IPS-18a (cell line): ENCODE data around the gene RNF26.

Experiments
- H3K27ac ChIP-seq: one replicate; pipeline ENCODE4 v1.5.1; 2013; ENCODE audit warnings: low read length
- H3K27me3 ChIP-seq: one replicate; pipeline ENCODE4 v1.6.1; 2013; ENCODE audit warnings: mild to moderate bottlenecking, low read length; ENCODE audit not compliant: control insufficient read depth, insufficient read depth
- H3K36me3 ChIP-seq: one replicate; pipeline ENCODE4 v1.6.1; 2013; ENCODE audit warnings: low read depth, low read length; ENCODE audit not compliant: control insufficient read depth
- H3K4me1 ChIP-seq: one replicate; pipeline ENCODE4 v1.6.1; 2013; ENCODE audit warnings: low read depth, low read length; ENCODE audit not compliant: control insufficient read depth
- H3K4me3 ChIP-seq: one replicate; pipeline ENCODE4 v1.5.1; 2013; ENCODE audit warnings: low read length
- H3K9ac ChIP-seq: one replicate; pipeline ENCODE4 v1.6.1; 2013; ENCODE audit warnings: mild to moderate bottlenecking, low read length, moderate library complexity
- H3K9me3 ChIP-seq: one replicate; pipeline ENCODE4 v1.6.1; 2013; ENCODE audit warnings: low read depth, low read length; ENCODE audit not compliant: control insufficient read depth

Gene RNF26

GRCh38 chr11:119347940-119348605 is 13.7 kb downstream of the RNF26 start:
- no peak overlapping the region for H3K4me3 ChIP-seq
- H3K9ac ChIP-seq, result no peak overlapping the region
- H3K27ac ChIP-seq, result no peak overlapping the region
- no peaks in the 10 kb centered on the region for H3K9me3 ChIP-seq
- no peaks in the 10 kb centered on the region for H3K4me1 ChIP-seq
- H3K36me3 ChIP-seq, result no peaks in the 10 kb centered on the region
- no peaks in the 10 kb centered on the region for H3K27me3 ChIP-seq

GRCh38 chr11:119350302-119350701 is 16.0 kb downstream of the RNF26 start:
- H3K27ac ChIP-seq, result no peak overlapping the region
- no peaks in the 10 kb centered on the region for H3K9me3 ChIP-seq
- no peak overlapping the region for H3K4me3 ChIP-seq
- H3K27me3 ChIP-seq, result peaks cover 3% of the 10 kb centered on the region
- no peaks in the 10 kb centered on the region for H3K36me3 ChIP-seq
- H3K4me1 ChIP-seq, result no peaks in the 10 kb centered on the region
- H3K9ac ChIP-seq, result no peak overlapping the region

GRCh38 chr11:119351232-119351631 is 16.9 kb downstream of the RNF26 start:
- Histone ChIP-seq H3K27me3 (peaks cover 12% of the 10 kb centered on the region), H3K36me3 (no peaks in the 10 kb centered on the region), H3K9ac (no peak overlapping the region), H3K4me1 (peaks cover 8% of the 10 kb centered on the region), H3K4me3 (no peak overlapping the region), H3K27ac (no peak overlapping the region), H3K9me3 (no peaks in the 10 kb centered on the region)

DNA sequence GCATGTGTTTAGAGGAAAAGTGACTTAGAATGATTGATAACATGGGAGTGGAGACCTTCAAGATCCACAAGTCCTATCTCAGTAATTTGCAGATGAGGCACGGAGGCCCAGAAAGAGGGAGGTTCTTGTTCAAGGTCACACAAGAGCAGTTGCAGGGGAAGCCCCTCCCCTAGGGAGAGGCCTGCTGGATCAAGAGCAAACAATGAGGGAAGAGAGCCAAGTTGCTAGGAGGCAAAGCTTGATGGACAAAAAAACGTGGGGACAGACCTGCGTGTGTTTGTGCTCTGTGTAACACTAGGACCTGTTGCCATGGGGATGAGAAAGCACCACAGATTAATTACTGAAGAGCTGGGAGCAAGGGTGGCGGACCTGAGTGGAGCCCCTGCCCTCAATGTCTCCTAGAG is 18.5 kb downstream of the RNF26 start:
- H3K9me3 ChIP-seq, result no peaks in the 10 kb centered on the region
- no peak overlapping the region for H3K27ac ChIP-seq
- no peak overlapping the region for H3K4me3 ChIP-seq
- H3K9ac ChIP-seq, result no peak overlapping the region
- peaks cover 12% of the 10 kb centered on the region for H3K27me3 ChIP-seq
- H3K36me3 ChIP-seq, result no peaks in the 10 kb centered on the region
- H3K4me1 ChIP-seq, result peaks cover 8% of the 10 kb centered on the region

DNA sequence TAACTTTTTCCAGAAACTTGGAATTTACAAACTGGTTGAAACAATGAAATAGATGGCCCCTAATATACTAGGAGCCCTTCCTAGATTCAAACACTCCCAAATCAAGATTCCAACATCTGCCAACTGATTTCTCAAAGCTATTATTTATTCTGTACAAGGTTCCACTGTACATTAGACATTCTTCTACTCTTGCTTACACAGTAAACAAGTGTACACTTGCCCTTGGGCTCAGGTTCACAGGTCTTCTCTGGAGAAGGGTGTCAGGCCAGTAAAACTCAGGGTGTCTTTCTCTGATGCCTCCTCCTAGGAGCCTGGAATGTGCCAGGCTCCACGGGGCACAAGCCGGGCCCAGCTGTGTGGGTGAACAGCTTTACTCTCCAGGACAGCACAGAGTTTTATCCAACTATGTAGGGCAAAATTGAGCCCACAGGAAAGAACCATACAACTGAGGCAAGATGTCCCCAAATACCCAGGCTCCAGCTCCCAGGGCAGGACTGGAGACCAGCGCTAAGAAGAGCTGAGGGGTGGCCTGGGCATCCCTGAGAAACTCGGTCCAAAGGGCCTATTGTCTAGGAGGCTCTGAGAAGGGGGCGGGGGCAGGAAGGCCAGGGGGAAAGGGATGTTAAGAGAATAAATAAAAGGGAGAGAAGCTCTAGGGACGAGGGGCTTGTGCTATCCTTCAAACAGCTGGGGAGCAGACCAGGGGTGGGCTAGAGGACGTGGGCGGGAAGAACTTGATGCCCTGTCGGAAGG is 20.9 kb downstream of the RNF26 start:
- Histone ChIP-seq H3K27ac (no peak overlapping the region), H3K4me3 (no peak overlapping the region), H3K36me3 (no peaks in the 10 kb centered on the region), H3K4me1 (peaks cover 8% of the 10 kb centered on the region), H3K9ac (no peak overlapping the region), H3K27me3 (peaks cover 12% of the 10 kb centered on the region), H3K9me3 (no peaks in the 10 kb centered on the region)

GRCh38 chr11:119356349-119357031 is 22.2 kb downstream of the RNF26 start:
- H3K27me3 ChIP-seq, result peaks cover 13% of the 10 kb centered on the region
- H3K36me3 ChIP-seq, result no peaks in the 10 kb centered on the region
- peaks cover 18% of the 10 kb centered on the region for H3K4me1 ChIP-seq
- no peaks in the 10 kb centered on the region for H3K9me3 ChIP-seq
- H3K4me3 ChIP-seq, result peak overlapping the region; percentile 75
- H3K27ac ChIP-seq, result peak overlapping the region; percentile 63
- H3K9ac ChIP-seq, result no peak overlapping the region

DNA sequence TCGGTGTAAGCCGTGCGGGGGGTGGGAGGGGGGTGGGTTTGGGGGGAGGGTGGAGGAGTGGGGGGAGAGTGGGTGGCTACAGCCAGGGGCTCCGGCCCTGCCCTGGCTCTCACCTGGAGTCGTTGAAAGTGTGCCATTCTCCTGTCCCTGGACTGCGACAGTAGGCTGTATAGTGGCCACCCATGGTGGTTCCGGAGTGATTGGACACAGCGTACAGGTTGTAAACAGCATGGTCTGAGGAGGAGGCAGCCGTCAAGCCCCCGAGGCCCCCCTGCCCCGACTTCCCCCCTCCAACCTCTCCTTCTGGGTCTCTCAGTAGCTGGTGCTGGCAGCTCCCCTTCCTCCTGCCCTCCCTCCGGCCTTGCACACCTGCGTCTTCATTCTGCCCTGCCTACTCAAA is 22.7 kb downstream of the RNF26 start:
- Histone ChIP-seq H3K9me3 (no peaks in the 10 kb centered on the region), H3K27ac (no peak overlapping the region), H3K4me3 (no peak overlapping the region), H3K36me3 (no peaks in the 10 kb centered on the region), H3K27me3 (peaks cover 19% of the 10 kb centered on the region), H3K4me1 (peaks cover 24% of the 10 kb centered on the region), H3K9ac (no peak overlapping the region)

DNA sequence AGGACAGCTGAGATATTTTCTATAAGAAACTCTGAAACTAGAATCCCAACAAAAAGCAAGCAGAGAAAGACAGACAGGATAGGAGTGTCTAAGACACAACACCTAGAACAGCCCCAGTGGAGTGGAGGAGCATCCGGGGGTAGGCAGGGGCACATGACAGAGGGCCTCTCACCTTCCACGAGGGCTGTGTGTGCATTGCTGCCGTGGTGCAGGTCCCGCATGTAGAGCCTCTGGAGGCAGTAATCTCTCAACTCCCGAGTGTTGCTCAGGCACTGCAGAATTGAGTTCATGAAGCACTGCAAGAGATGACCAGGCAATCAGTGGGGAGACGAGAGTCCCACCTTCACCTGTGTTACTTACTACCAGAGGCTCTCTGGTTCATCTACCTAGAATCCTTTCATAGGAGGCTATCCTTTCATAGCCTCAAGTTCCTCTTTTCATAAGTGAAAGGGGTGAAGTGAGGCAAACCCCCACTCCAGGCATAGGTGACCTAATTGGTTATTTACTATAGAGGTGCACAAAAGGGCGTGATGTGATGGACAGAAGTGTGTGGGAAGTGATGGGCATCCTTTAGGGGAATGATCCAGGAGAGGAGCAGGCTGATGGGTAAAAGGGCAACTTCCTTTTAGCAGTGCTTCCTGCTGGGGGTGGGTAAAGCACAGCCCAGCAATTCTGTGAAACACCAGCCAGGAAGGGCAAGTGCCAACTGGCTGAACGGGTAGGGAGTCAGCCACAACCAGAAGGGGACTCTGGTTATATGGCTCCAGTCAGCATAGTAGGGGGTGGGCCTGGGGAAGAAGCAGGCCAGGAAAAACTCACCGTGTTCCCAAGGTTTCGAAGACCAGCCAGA is 25.3 kb downstream of the RNF26 start:
- Histone ChIP-seq H3K9me3 (no peaks in the 10 kb centered on the region), H3K4me3 (no peak overlapping the region), H3K4me1 (peaks cover 29% of the 10 kb centered on the region), H3K9ac (no peak overlapping the region), H3K36me3 (no peaks in the 10 kb centered on the region), H3K27ac (no peak overlapping the region), H3K27me3 (peaks cover 43% of the 10 kb centered on the region)

- Histone ChIP-seq H3K4me3 (peak overlapping the region; percentile 31), H3K27ac (no peak overlapping the region), H3K4me1 (peaks cover 21% of the 10 kb centered on the region)
Measured at GRCh38 chr11:119361056-119361787, 26.9 kb downstream of the RNF26 start.

GRCh38 chr11:119361941-119362725 is 27.8 kb downstream of the RNF26 start:
- H3K9me3 ChIP-seq, result no peaks in the 10 kb centered on the region
- H3K4me3 ChIP-seq, result peak overlapping the region; percentile 31
- H3K4me1 ChIP-seq, result peaks cover 21% of the 10 kb centered on the region
- H3K27me3 ChIP-seq, result peaks cover 42% of the 10 kb centered on the region
- H3K27ac ChIP-seq, result no peak overlapping the region
- H3K9ac ChIP-seq, result no peak overlapping the region
- H3K36me3 ChIP-seq, result no peaks in the 10 kb centered on the region

More at GRCh38 chr11:119361056-119361787, 26.9 kb downstream of the RNF26 start:
- H3K9me3 ChIP-seq, result no peaks in the 10 kb centered on the region
- H3K9ac ChIP-seq, result no peak overlapping the region
- peaks cover 42% of the 10 kb centered on the region for H3K27me3 ChIP-seq
- H3K36me3 ChIP-seq, result no peaks in the 10 kb centered on the region
